ENCODE results near the gene HK3.

Gene HK3

GRCh38 chr5:176934309-176934930 is 35.3 kb upstream of the HK3 start:
- H3K79me1 ChIP-seq (ENCODE audit: low read length) = no peaks in the 10 kb centered on the region
- no peak overlapping the region for H3K14ac ChIP-seq (ENCODE audit: low read length)
- no peak overlapping the region for H4K8ac ChIP-seq (ENCODE audit: low read depth, low read length)
- no peaks in the 10 kb centered on the region for H3K27me3 ChIP-seq (ENCODE audit: insufficient read depth, low read length)
- no peak overlapping the region for H4K12ac ChIP-seq (ENCODE audit: low read depth, low read length)
- H4K91ac ChIP-seq (ENCODE audit: low read depth, low read length) = no peak overlapping the region
- H3K36me3 ChIP-seq (ENCODE audit: control insufficient read depth in 1 of 2, insufficient read depth in 2 of 2, low read length in 2 of 2) = peaks cover 3 to 4% of the 10 kb centered on the region in 2 experiments
- H3K9ac ChIP-seq (ENCODE audit: low read length) = no peak overlapping the region
- H2BK120ac ChIP-seq (ENCODE audit: insufficient read depth, low read length, poor library complexity) = no peak overlapping the region
- H3K4me1 ChIP-seq (ENCODE audit: control insufficient read depth in 1 of 2, insufficient read depth in 2 of 2, low read length in 2 of 2) = no peaks in the 10 kb centered on the region
- H2BK12ac ChIP-seq (ENCODE audit: low read length) = no peak overlapping the region
- no peaks in the 10 kb centered on the region for H3K9me3 ChIP-seq (ENCODE audit: insufficient read depth, low read depth, low read length)
- H3K27ac ChIP-seq (ENCODE audit: low read depth, low read length) = no peak overlapping the region
- no peak for DNase-seq
- H3K23ac ChIP-seq (ENCODE audit: low read length) = no peak overlapping the region
- no peak overlapping the region for H3K4me2 ChIP-seq (ENCODE audit: low read length)
- H2AFZ ChIP-seq (ENCODE audit: insufficient read depth, low read length, poor library complexity) = no peak overlapping the region
- H3K4me3 ChIP-seq (ENCODE audit: low read depth, low read length) = no peak overlapping the region
- no peak overlapping the region for H2AK5ac ChIP-seq (ENCODE audit: low read length)
- WGBS (ENCODE audit: extremely low coverage, insufficient coverage, insufficient read length) = no CpG with 5 or more reads among the region's 7 CpGs
- no peaks in the 10 kb centered on the region for H3K79me2 ChIP-seq (ENCODE audit: control insufficient read depth, insufficient read depth, low read length, poor library complexity)
- no peak overlapping the region for H3K4ac ChIP-seq (ENCODE audit: low read depth, low read length)
- H2BK5ac ChIP-seq (ENCODE audit: low read depth, low read length, poor library complexity) = no peak overlapping the region
- H3K18ac ChIP-seq (ENCODE audit: low read length) = no peak overlapping the region

GRCh38 chr5:176929654-176930053 is 30.5 kb upstream of the HK3 start:
- Histone ChIP-seq H3K4ac (ENCODE audit: low read depth, low read length) (no peak overlapping the region), H4K12ac (ENCODE audit: low read depth, low read length) (no peak overlapping the region), H3K4me2 (ENCODE audit: low read length) (no peak overlapping the region), H3K9me3 (ENCODE audit: insufficient read depth, low read depth, low read length) (no peaks in the 10 kb centered on the region), H2BK5ac (ENCODE audit: low read depth, low read length, poor library complexity) (no peak overlapping the region), H3K36me3 (ENCODE audit: control insufficient read depth in 1 of 2, insufficient read depth in 2 of 2, low read length in 2 of 2) (peaks cover 3 to 4% of the 10 kb centered on the region in 2 experiments), H3K4me3 (ENCODE audit: low read depth, low read length) (no peak overlapping the region), H2AFZ (ENCODE audit: insufficient read depth, low read length, poor library complexity) (no peak overlapping the region), H3K14ac (ENCODE audit: low read length) (no peak overlapping the region), H3K27ac (ENCODE audit: low read depth, low read length) (no peak overlapping the region), H2AK5ac (ENCODE audit: low read length) (no peak overlapping the region), H3K27me3 (ENCODE audit: insufficient read depth, low read length) (no peaks in the 10 kb centered on the region), H3K18ac (ENCODE audit: low read length) (no peak overlapping the region), H3K9ac (ENCODE audit: low read length) (no peak overlapping the region), H3K4me1 (ENCODE audit: control insufficient read depth in 1 of 2, insufficient read depth in 2 of 2, low read length in 2 of 2) (no peaks in the 10 kb centered on the region), H2BK12ac (ENCODE audit: low read length) (no peak overlapping the region), H2BK120ac (ENCODE audit: insufficient read depth, low read length, poor library complexity) (no peak overlapping the region), H3K79me2 (ENCODE audit: control insufficient read depth, insufficient read depth, low read length, poor library complexity) (no peaks in the 10 kb centered on the region), H4K91ac (ENCODE audit: low read depth, low read length) (no peak overlapping the region), H4K8ac (ENCODE audit: low read depth, low read length) (no peak overlapping the region), H3K79me1 (ENCODE audit: low read length) (no peaks in the 10 kb centered on the region), H3K23ac (ENCODE audit: low read length) (no peak overlapping the region)
- peak in 1 of 2 donors; percentile 7 for DNase-seq
- WGBS (ENCODE audit: extremely low coverage, insufficient coverage, insufficient read length) = no CpG with 5 or more reads among the region's 1 CpG

- no peak overlapping the region for H2AK5ac ChIP-seq (ENCODE audit: low read length)
- no peak overlapping the region for H3K27ac ChIP-seq (ENCODE audit: low read depth, low read length)
- no peak overlapping the region for H2BK120ac ChIP-seq (ENCODE audit: insufficient read depth, low read length, poor library complexity)
- no peak overlapping the region for H4K91ac ChIP-seq (ENCODE audit: low read depth, low read length)
- H3K4me3 ChIP-seq (ENCODE audit: low read depth, low read length) = no peak overlapping the region
- H4K12ac ChIP-seq (ENCODE audit: low read depth, low read length) = no peak overlapping the region
- no peaks in the 10 kb centered on the region for H3K4me1 ChIP-seq (ENCODE audit: control insufficient read depth in 1 of 2, insufficient read depth in 2 of 2, low read length in 2 of 2)
- H3K79me1 ChIP-seq (ENCODE audit: low read length) = no peaks in the 10 kb centered on the region
- H2BK12ac ChIP-seq (ENCODE audit: low read length) = no peak overlapping the region
- H3K4ac ChIP-seq (ENCODE audit: low read depth, low read length) = no peak overlapping the region
- no peak overlapping the region for H3K23ac ChIP-seq (ENCODE audit: low read length)
- no peak overlapping the region for H3K4me2 ChIP-seq (ENCODE audit: low read length)
- no peak overlapping the region for H2AFZ ChIP-seq (ENCODE audit: insufficient read depth, low read length, poor library complexity)
- peak in 1 of 2 donors; percentile 64 for DNase-seq
- no peak overlapping the region for H3K14ac ChIP-seq (ENCODE audit: low read length)
- no peaks in the 10 kb centered on the region for H3K79me2 ChIP-seq (ENCODE audit: control insufficient read depth, insufficient read depth, low read length, poor library complexity)
- H2BK5ac ChIP-seq (ENCODE audit: low read depth, low read length, poor library complexity) = no peak overlapping the region
- H4K8ac ChIP-seq (ENCODE audit: low read depth, low read length) = no peak overlapping the region
- no peak overlapping the region for H3K9ac ChIP-seq (ENCODE audit: low read length)
- H3K27me3 ChIP-seq (ENCODE audit: insufficient read depth, low read length) = no peaks in the 10 kb centered on the region
- H3K18ac ChIP-seq (ENCODE audit: low read length) = no peak overlapping the region
- H3K36me3 ChIP-seq (ENCODE audit: control insufficient read depth in 1 of 2, insufficient read depth in 2 of 2, low read length in 2 of 2) = peaks cover 2 to 4% of the 10 kb centered on the region in 2 experiments
- no CpG with 5 or more reads among the region's 3 CpGs for WGBS (ENCODE audit: extremely low coverage, insufficient coverage, insufficient read length)
- no peaks in the 10 kb centered on the region for H3K9me3 ChIP-seq (ENCODE audit: insufficient read depth, low read depth, low read length)
Measured at GRCh38 chr5:176927562-176927961, 28.4 kb upstream of the HK3 start.

GRCh38 chr5:176922817-176923216 is 23.7 kb upstream of the HK3 start:
- H2AFZ ChIP-seq (ENCODE audit: insufficient read depth, low read length, poor library complexity) = no peak overlapping the region
- H4K91ac ChIP-seq (ENCODE audit: low read depth, low read length) = no peak overlapping the region
- no peak for DNase-seq
- H3K79me2 ChIP-seq (ENCODE audit: control insufficient read depth, insufficient read depth, low read length, poor library complexity) = no peaks in the 10 kb centered on the region
- no peaks in the 10 kb centered on the region for H3K27me3 ChIP-seq (ENCODE audit: insufficient read depth, low read length)
- no peaks in the 10 kb centered on the region for H3K9me3 ChIP-seq (ENCODE audit: insufficient read depth, low read depth, low read length)
- H3K4ac ChIP-seq (ENCODE audit: low read depth, low read length) = no peak overlapping the region
- H3K4me3 ChIP-seq (ENCODE audit: low read depth, low read length) = no peak overlapping the region
- no peak overlapping the region for H2BK12ac ChIP-seq (ENCODE audit: low read length)
- H3K18ac ChIP-seq (ENCODE audit: low read length) = no peak overlapping the region
- no peak overlapping the region for H3K9ac ChIP-seq (ENCODE audit: low read length)
- no CpG with 5 or more reads among the region's 2 CpGs for WGBS (ENCODE audit: extremely low coverage, insufficient coverage, insufficient read length)
- H3K27ac ChIP-seq (ENCODE audit: low read depth, low read length) = no peak overlapping the region
- H2BK120ac ChIP-seq (ENCODE audit: insufficient read depth, low read length, poor library complexity) = no peak overlapping the region
- no peak overlapping the region for H3K4me2 ChIP-seq (ENCODE audit: low read length)
- no peak overlapping the region for H2AK5ac ChIP-seq (ENCODE audit: low read length)
- H3K36me3 ChIP-seq (ENCODE audit: control insufficient read depth in 1 of 2, insufficient read depth in 2 of 2, low read length in 2 of 2) = peaks cover 0 to 1% of the 10 kb centered on the region in 2 experiments
- H3K4me1 ChIP-seq (ENCODE audit: control insufficient read depth in 1 of 2, insufficient read depth in 2 of 2, low read length in 2 of 2) = no peaks in the 10 kb centered on the region
- no peak overlapping the region for H3K14ac ChIP-seq (ENCODE audit: low read length)
- no peaks in the 10 kb centered on the region for H3K79me1 ChIP-seq (ENCODE audit: low read length)
- H3K23ac ChIP-seq (ENCODE audit: low read length) = no peak overlapping the region
- H4K12ac ChIP-seq (ENCODE audit: low read depth, low read length) = no peak overlapping the region
- no peak overlapping the region for H2BK5ac ChIP-seq (ENCODE audit: low read depth, low read length, poor library complexity)
- H4K8ac ChIP-seq (ENCODE audit: low read depth, low read length) = no peak overlapping the region

Data from trophoblast cell (in vitro differentiated cells and primary cell).